HepG2 (cell line): ENCODE data around the gene NLGN2. TPM values are rescaled to one million over a fixed set of nuclear protein-coding genes. Genes with fewer than 3 reads are reported as not detected.
"Not testable (repeated sequence)": the region's sequence is repeated elsewhere in the genome, so short reads cannot be mapped to it uniquely, and the experiment has no call there.

ENCODE experiments used
- ATAC-seq: fragments of 200-7000 bp; cut with Tn5 transposase; 3 replicates; pipeline ENCODE4 v1.9.1; 2020; ENCODE audit warnings: mild to moderate bottlenecking, moderate library complexity
- BruUV-seq: library from RNA; stranded (reverse); fragments of 400-500 nt; replicated peaks from 2 replicates; lab custom pipeline; 2021; lab: Mats Ljungman, UMichigan
- CTCF ChIA-PET: fragments of 300-600 bp; formaldehyde crosslinking; extraction: SDS; loops from one replicate; lab custom pipeline; 2021; ENCODE audit warnings: low total read pairs, inconsistent platforms, low intra/inter-chr PET ratio; lab: Yijun Ruan, JAX
- POLR2A ChIA-PET: fragments of 350-600 bp; sonication (Branson Sonifier 250); formaldehyde crosslinking; loops from one replicate; lab custom pipeline; 2020; ENCODE audit warnings: antibody characterized with exemption, inconsistent platforms; lab: Yijun Ruan, JAX
- DNase-seq: peaks from one replicate; pipeline ENCODE4 v3.0.0-alpha.2; 2015; ENCODE audit warnings: low spot score
- FAIRE-seq: peaks from 3 replicates; lab custom pipeline; 2011; peaks lifted over from hg19 to GRCh38; lab: Jason Lieb, UNC
- H2AFZ ChIP-seq: one replicate; pipeline ENCODE4 v1.6.1; 2011; ENCODE audit warnings: low read length, inconsistent platforms
- H3K27ac ChIP-seq: fragments of 300-600 bp; 3 replicates; pipeline ENCODE4 v1.8.0; 2011; ENCODE audit warnings: mixed run types, mild to moderate bottlenecking, mixed read lengths, low read length, inconsistent platforms; ENCODE audit not compliant: insufficient read depth; ENCODE audit errors: extremely low read length
- H3K27me3 ChIP-seq, 2 experiments: fragments of 200-600 bp in 1 of 2; 2 replicates in 1 of 2; 3 replicates in 1 of 2; pipeline versions ENCODE4 v1.6.0 to v1.8.0; 2011; ENCODE audit warnings: low read length in 2 of 2, mild to moderate bottlenecking in 2 of 2, moderate library complexity in 2 of 2, inconsistent platforms in 1 of 2; ENCODE audit not compliant: insufficient read depth in 2 of 2, control insufficient read depth in 1 of 2
- H3K36me3 ChIP-seq, 2 experiments: fragments of 200-600 bp in 1 of 2; replicated peaks in 1 of 2; 2 replicates in 1 of 2; 3 replicates in 1 of 2; pipeline versions ENCODE4 v1.5.1 to v1.8.0; 2011; ENCODE audit warnings: low read length in 2 of 2, inconsistent platforms in 1 of 2; ENCODE audit not compliant: insufficient read depth in 2 of 2, control insufficient read depth in 1 of 2
- H3K4me1 ChIP-seq: 2 replicates; pipeline ENCODE4 v1.5.1; 2012; ENCODE audit warnings: low read length, inconsistent platforms; ENCODE audit not compliant: insufficient read depth
- H3K4me2 ChIP-seq: 2 replicates; pipeline ENCODE4 v1.6.0; 2011; ENCODE audit warnings: low read depth, low read length, inconsistent platforms
- H3K4me3 ChIP-seq, 3 experiments: fragments of 200-600 bp in 1 of 3; sonication (generic), shearing (Covaris generic) in 1 of 3; replicated peaks in 1 of 3; 2 replicates each; pipeline ENCODE4 v1.5.1; 2011 to 2016; ENCODE audit warnings: low read length in 3 of 3, inconsistent platforms in 2 of 3, low read depth in 2 of 3, mild to moderate bottlenecking in 2 of 3, control low read depth in 1 of 3, mixed read lengths in 1 of 3; ENCODE audit not compliant: insufficient read depth in 1 of 3
- H3K79me2 ChIP-seq: one replicate; pipeline ENCODE4 v1.6.1; 2011; ENCODE audit warnings: low read length, inconsistent platforms; ENCODE audit not compliant: insufficient read depth
- H3K9ac ChIP-seq: 2 replicates; pipeline ENCODE4 v1.6.0; 2011; ENCODE audit warnings: mild to moderate bottlenecking, low read depth, low read length, inconsistent platforms; ENCODE audit not compliant: insufficient read depth
- H3K9me3 ChIP-seq: 2 replicates; pipeline ENCODE4 v1.5.1; 2012; ENCODE audit warnings: mild to moderate bottlenecking, low read length
- H4K20me1 ChIP-seq: 2 replicates; pipeline ENCODE4 v1.6.0; 2011; ENCODE audit warnings: inconsistent platforms, mild to moderate bottlenecking, low read length, moderate library complexity; ENCODE audit not compliant: insufficient read depth
- FOSL2 ChIP-seq: sonication (generic); formaldehyde crosslinking; IDR thresholded peaks from 2 replicates; pipeline ENCODE4 v1.4.0; 2020; ENCODE audit warnings: missing genetic modification reagents
- GATA4 ChIP-seq: sonication (generic); IDR thresholded peaks from 2 replicates; pipeline ENCODE4 v1.6.1; 2016; ENCODE audit warnings: antibody characterized with exemption, low read depth, borderline replicate concordance
- HNF4A ChIP-seq: sonication (generic); formaldehyde crosslinking; IDR thresholded peaks from 2 replicates; pipeline ENCODE4 v1.4.0; 2020; ENCODE audit warnings: missing genetic modification reagents
- LCORL ChIP-seq, 2 experiments: fragments of 450-650 bp in 1 of 2; sonication (generic) in 1 of 2; formaldehyde crosslinking in 1 of 2; IDR thresholded peaks; 2 replicates each; pipeline versions ENCODE4 v1.5.0 to v1.6.1; 2017 to 2020; ENCODE audit warnings: antibody characterized with exemption in 1 of 2, missing genetic modification reagents in 1 of 2
- MEIS2 ChIP-seq: sonication (generic); formaldehyde crosslinking; IDR thresholded peaks from 2 replicates; pipeline ENCODE4 v1.9.0; 2021; ENCODE audit warnings: mild to moderate bottlenecking, missing genetic modification reagents
- NR1H2 ChIP-seq: sonication (generic); formaldehyde crosslinking; IDR thresholded peaks from 2 replicates; pipeline ENCODE4 v1.8.1; 2022; ENCODE audit warnings: low read depth, missing genetic modification reagents, borderline replicate concordance
- TEAD3 ChIP-seq: optimal IDR thresholded peaks from 2 replicates; pipeline ENCODE3; 2016; ENCODE audit warnings: borderline replicate concordance
- YEATS2 ChIP-seq: sonication (generic); formaldehyde crosslinking; IDR thresholded peaks from 2 replicates; pipeline ENCODE4 v1.4.0; 2020; ENCODE audit warnings: missing genetic modification reagents, borderline replicate concordance
- ZFX ChIP-seq: sonication (generic); formaldehyde crosslinking; IDR thresholded peaks from 2 replicates; pipeline ENCODE4 v1.4.0; 2020; ENCODE audit warnings: mild to moderate bottlenecking, low read depth, missing genetic modification reagents, moderate library complexity
- ZKSCAN8 ChIP-seq: IDR thresholded peaks from 2 replicates; pipeline ENCODE4 v1.6.1; 2016; ENCODE audit warnings: borderline replicate concordance, missing genetic modification reagents, missing compliant biosample characterization
- ZNF3 ChIP-seq: IDR thresholded peaks from 2 replicates; pipeline ENCODE4 v1.7.0; 2017; ENCODE audit warnings: inconsistent platforms
- ZNF451 ChIP-seq: sonication (generic); formaldehyde crosslinking; IDR thresholded peaks from 2 replicates; pipeline ENCODE4 v1.5.0; 2020; ENCODE audit warnings: mild to moderate bottlenecking, missing genetic modification reagents
- ZNF510 ChIP-seq: sonication (generic); formaldehyde crosslinking; IDR thresholded peaks from 2 replicates; pipeline ENCODE4 v1.4.0; 2020; ENCODE audit warnings: low read depth, mild to moderate bottlenecking, missing genetic modification reagents
- ZNF607 ChIP-seq: sonication (generic); formaldehyde crosslinking; IDR thresholded peaks from 2 replicates; pipeline ENCODE4 v1.5.1; 2020; ENCODE audit warnings: missing genetic modification reagents, mild to moderate bottlenecking, borderline replicate concordance
- WGBS: methylation state at CpG from one replicate; pipeline ENCODE4 v1.1.6; 2017; ENCODE audit warnings: low lambda C conversion rate; 5-methylcytosine and 5-hydroxymethylcytosine counted together
- in situ Hi-C: cut with HindIII; loops from 2 replicates; pipeline ENCODE4 v1.10.0; 2017; ENCODE audit warnings: low pct_unique_long_range_greater_than_20kb; ENCODE audit not compliant: extremely low pct_ligation_motif_present
- intact Hi-C: fragments of 100-400 bp; cut with micrococcal nuclease; formaldehyde crosslinking; loops from one replicate; pipeline ENCODE4 v1.10.0; 2022; ENCODE audit not compliant: unreplicated experiment
- polyA plus RNA-seq, 8 experiments: library from polyadenylated mRNA; depleted of rRNA in 3 of 8; stranded (reverse) in 7 of 8; unstranded in 1 of 8; fragments of >200 nt; fragmentation: Illumina TruSeq in 4 of 8; extraction: Trizol in 4 of 8; gene quantifications; 2 replicates each; pipeline versions ENCODE4 v1.2.1 to v1.2.3, GENCODE V29; 2011 to 2016; ENCODE audit warnings: low read depth in 4 of 8, missing spikeins in 1 of 8, mixed read lengths in 1 of 8; ENCODE audit not compliant: insufficient read depth in 1 of 8
- total RNA-seq, 5 experiments: library from RNA; depleted of rRNA; stranded (reverse); fragments of >200 nt; fragmentation: Illumina TruSeq; extraction: Trizol; gene quantifications; 2 replicates each; pipeline ENCODE4 v1.2.3, GENCODE V29; 2016; ENCODE audit warnings: low read depth in 1 of 5
- TF ChIP-seq, protein P1 (sequence below): sonication (generic); formaldehyde crosslinking; IDR thresholded peaks from 2 replicates; pipeline ENCODE4 v1.5.0; 2020; ENCODE audit warnings: mild to moderate bottlenecking, missing genetic modification reagents
- TF ChIP-seq, protein P2 (sequence below): sonication (generic); formaldehyde crosslinking; IDR thresholded peaks from 2 replicates; pipeline ENCODE4 v1.8.1; 2023; ENCODE audit warnings: missing genetic modification reagents, inconsistent platforms, borderline replicate concordance

The NLGN2 gene
- total and polyA plus RNA-seq, 2 of the 13 experiments (the other 11 are each of a cell fraction or from before 2014, with no cell fraction given) = 1.9 to 11.0 TPM

- no peak for TF ChIP-seq GATA4
Measured at GRCh38 chr17:7361906-7362305, 45.7 kb upstream of the NLGN2 start (continued).

GRCh38 chr17:7363311-7363710 is 44.3 kb upstream of the NLGN2 start:
- no peak overlapping the region for H2AFZ ChIP-seq
- no peak overlapping the region for H3K4me3 ChIP-seq
- H4K20me1 ChIP-seq = no peaks in the 10 kb centered on the region
- peak; percentile 74 for FAIRE-seq
- ChIA-PET POLR2A (interaction anchor here (1.0 to 1.5 kb wide), 3 partner anchors 41 to 82 kb away, joined by 3 to 7 read pairs (median 6); partner anchors contain the start of genes TMEM102 and TMEM256), CTCF (no interaction called here)
- H3K27ac ChIP-seq = no peak overlapping the region
- intact Hi-C loops = no loop called here
- no peaks in the 10 kb centered on the region for H3K36me3 ChIP-seq
- WGBS = 1% methylated on average over 6 of the region's 6 CpGs
- H3K9ac ChIP-seq = no peak overlapping the region
- ATAC-seq = peak; percentile 83
- no TSS peak for BruUV-seq
- H3K4me2 ChIP-seq = no peak overlapping the region
- peaks cover 0 to 8% of the 10 kb centered on the region in 2 experiments; a peak in 2 of 5 replicates for H3K27me3 ChIP-seq
- TF ChIP-seq MEIS2 (CRISPR knock-in tag) (no peak), YEATS2 (CRISPR knock-in tag) (no peak), TEAD3 (CRISPR knock-in tag) (peak; percentile 12), ZNF607 (CRISPR knock-in tag) (no peak), HNF4A (0 out of 2 replicates have a peak, but pooled peaks have one; percentile 21), ZNF451 (CRISPR knock-in tag) (no peak), NR1H2 (no peak), ZNF3 (CRISPR knock-in tag) (no peak), FOSL2 (CRISPR knock-in tag) (peak; percentile 69), ZFX (0 out of 2 replicates have a peak, but pooled peaks have one; percentile 16), LCORL (IDR thresholded peaks at IDR 0.05) (0 out of 2 replicates have a peak, but pooled peaks have one; percentile 24), LCORL (CRISPR knock-in tag; IDR thresholded peaks at IDR 0.05) (no peak), ZKSCAN8 (no peak), ZNF510 (CRISPR knock-in tag) (no peak)
- TF ChIP-seq, protein P1, sequence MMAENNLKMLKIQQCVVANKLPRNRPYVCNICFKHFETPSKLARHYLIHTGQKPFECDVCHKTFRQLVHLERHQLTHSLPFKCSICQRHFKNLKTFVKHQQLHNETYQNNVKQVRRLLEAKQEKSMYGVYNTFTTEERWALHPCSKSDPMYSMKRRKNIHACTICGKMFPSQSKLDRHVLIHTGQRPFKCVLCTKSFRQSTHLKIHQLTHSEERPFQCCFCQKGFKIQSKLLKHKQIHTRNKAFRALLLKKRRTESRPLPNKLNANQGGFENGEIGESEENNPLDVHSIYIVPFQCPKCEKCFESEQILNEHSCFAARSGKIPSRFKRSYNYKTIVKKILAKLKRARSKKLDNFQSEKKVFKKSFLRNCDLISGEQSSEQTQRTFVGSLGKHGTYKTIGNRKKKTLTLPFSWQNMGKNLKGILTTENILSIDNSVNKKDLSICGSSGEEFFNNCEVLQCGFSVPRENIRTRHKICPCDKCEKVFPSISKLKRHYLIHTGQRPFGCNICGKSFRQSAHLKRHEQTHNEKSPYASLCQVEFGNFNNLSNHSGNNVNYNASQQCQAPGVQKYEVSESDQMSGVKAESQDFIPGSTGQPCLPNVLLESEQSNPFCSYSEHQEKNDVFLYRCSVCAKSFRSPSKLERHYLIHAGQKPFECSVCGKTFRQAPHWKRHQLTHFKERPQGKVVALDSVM (CRISPR knock-in tag) = peak; percentile 83
- TF ChIP-seq, protein P2, sequence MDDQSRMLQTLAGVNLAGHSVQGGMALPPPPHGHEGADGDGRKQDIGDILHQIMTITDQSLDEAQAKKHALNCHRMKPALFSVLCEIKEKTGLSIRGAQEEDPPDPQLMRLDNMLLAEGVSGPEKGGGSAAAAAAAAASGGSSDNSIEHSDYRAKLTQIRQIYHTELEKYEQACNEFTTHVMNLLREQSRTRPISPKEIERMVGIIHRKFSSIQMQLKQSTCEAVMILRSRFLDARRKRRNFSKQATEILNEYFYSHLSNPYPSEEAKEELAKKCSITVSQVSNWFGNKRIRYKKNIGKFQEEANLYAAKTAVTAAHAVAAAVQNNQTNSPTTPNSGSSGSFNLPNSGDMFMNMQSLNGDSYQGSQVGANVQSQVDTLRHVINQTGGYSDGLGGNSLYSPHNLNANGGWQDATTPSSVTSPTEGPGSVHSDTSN (CRISPR knock-in tag) = no peak
- TF ChIP-seq, all 625 proteins: peak for 6
- H3K79me2 ChIP-seq = no peaks in the 10 kb centered on the region
- DNase-seq = peak; percentile 69
- in situ Hi-C loops = no loop called here
- peaks cover 14% of the 10 kb centered on the region for H3K4me1 ChIP-seq
- H3K9me3 ChIP-seq = no peaks in the 10 kb centered on the region

DNA sequence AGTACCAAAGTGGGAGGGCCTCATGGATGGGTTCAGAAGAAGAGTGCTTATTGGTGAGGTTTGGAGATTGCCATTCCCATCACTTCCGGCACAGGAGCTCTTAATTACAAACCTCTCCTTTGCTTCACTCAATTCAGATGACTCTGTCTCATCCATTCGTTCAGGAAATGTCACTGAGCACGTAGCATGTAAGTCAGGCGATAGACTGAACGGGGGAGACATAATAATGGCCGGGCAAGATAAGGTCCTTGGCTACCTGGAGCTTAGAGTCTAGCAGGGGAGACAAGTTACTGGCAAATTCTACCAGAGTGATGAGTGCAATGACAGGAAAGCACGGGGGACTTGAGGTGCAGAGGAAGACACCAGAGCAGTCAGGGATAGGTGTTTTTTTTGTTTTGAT is 41.7 kb upstream of the NLGN2 start:
- H3K4me2 ChIP-seq, BruUV-seq, in situ Hi-C loops, H4K20me1 ChIP-seq, H3K36me3 ChIP-seq, ATAC-seq, H3K27ac ChIP-seq, H3K4me3 ChIP-seq, POLR2A ChIA-PET, H3K9ac ChIP-seq, H3K9me3 ChIP-seq, CTCF ChIA-PET, H2AFZ ChIP-seq, H3K79me2 ChIP-seq, DNase-seq, FAIRE-seq, intact Hi-C loops: not testable (repeated sequence)
- Histone ChIP-seq H3K27me3 (peaks cover 0 to 14% of the 10 kb centered on the region in 2 experiments; a peak in 3 of 5 replicates), H3K4me1 (peaks cover 23% of the 10 kb centered on the region)
- WGBS = 57% methylated on average over 7 of the region's 7 CpGs
